Left ventricle myocardium inferior (tissue), 1 donor: ENCODE results near the gene ATXN7L1. TPM values are rescaled to one million over a fixed set of nuclear protein-coding genes. Genes with fewer than 3 reads are reported as not detected.

Experiments used
- DNase-seq: peaks from one replicate; pipeline ENCODE4 v3.0.0-alpha.2; 2020
- H3K27ac ChIP-seq: fragments of 200-600 bp; replicated peaks from 2 replicates; pipeline ENCODE4 v1.8.0; 2021
- H3K27me3 ChIP-seq: fragments of 200-600 bp; 2 replicates; pipeline ENCODE4 v1.8.0; 2021; ENCODE audit warnings: low read depth
- H3K36me3 ChIP-seq: fragments of 200-600 bp; 2 replicates; pipeline ENCODE4 v1.8.0; 2021
- H3K4me1 ChIP-seq: fragments of 200-600 bp; 2 replicates; pipeline ENCODE4 v1.8.0; 2021
- H3K4me3 ChIP-seq: fragments of 200-600 bp; 2 replicates; pipeline ENCODE4 v1.8.0; 2021; ENCODE audit warnings: mild to moderate bottlenecking, moderate library complexity
- H3K9me3 ChIP-seq: fragments of 200-600 bp; replicated peaks from 2 replicates; pipeline ENCODE4 v1.8.0; 2021
- intact Hi-C: fragments of 100-400 bp; cut with micrococcal nuclease; formaldehyde crosslinking; loops from one replicate; pipeline ENCODE4 v1.11.0; 2022
- long read RNA-seq: library from polyadenylated mRNA; unstranded; transcript quantifications from one replicate; pipeline ENCODE4 v2.0.0, GENCODE V29; 2021
- total RNA-seq: library from RNA; stranded (reverse); fragmentation: NEBNext Ultra II Directional; extraction: Animal tissue kit (Norgen Biotek cat#: 25700); gene quantifications from one replicate; pipeline ENCODE4 v1.2.1, GENCODE V29; 2021
- TF ChIP-seq, protein P1 (sequence below): fragments of 200-600 bp; IDR thresholded peaks from 2 replicates; pipeline ENCODE4 v1.8.0; 2021; ENCODE audit warnings: antibody characterized with exemption, mild to moderate bottlenecking, borderline replicate concordance
- donor health status: DM: no; HTN: yes; CAD: no; lungs with severe emphysema.

ATXN7L1 gene, protein sequence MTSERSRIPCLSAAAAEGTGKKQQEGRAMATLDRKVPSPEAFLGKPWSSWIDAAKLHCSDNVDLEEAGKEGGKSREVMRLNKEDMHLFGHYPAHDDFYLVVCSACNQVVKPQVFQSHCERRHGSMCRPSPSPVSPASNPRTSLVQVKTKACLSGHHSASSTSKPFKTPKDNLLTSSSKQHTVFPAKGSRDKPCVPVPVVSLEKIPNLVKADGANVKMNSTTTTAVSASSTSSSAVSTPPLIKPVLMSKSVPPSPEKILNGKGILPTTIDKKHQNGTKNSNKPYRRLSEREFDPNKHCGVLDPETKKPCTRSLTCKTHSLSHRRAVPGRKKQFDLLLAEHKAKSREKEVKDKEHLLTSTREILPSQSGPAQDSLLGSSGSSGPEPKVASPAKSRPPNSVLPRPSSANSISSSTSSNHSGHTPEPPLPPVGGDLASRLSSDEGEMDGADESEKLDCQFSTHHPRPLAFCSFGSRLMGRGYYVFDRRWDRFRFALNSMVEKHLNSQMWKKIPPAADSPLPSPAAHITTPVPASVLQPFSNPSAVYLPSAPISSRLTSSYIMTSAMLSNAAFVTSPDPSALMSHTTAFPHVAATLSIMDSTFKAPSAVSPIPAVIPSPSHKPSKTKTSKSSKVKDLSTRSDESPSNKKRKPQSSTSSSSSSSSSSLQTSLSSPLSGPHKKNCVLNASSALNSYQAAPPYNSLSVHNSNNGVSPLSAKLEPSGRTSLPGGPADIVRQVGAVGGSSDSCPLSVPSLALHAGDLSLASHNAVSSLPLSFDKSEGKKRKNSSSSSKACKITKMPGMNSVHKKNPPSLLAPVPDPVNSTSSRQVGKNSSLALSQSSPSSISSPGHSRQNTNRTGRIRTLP
- total RNA-seq, result 6.2 TPM
- long read RNA-seq, partial matches to known transcripts, result 0 of 2 reads
- long read RNA-seq, other reads (novel, unspliced or antisense), result 2 of 2 reads

GRCh38 chr7:105876091-105876963 is at the start of gene ATXN7L1:
TSS of gene ATXN7L1 (minus strand) at chr7:105876599. CDS start at chr7:105876558, 41 bp downstream.
- H3K36me3 ChIP-seq, result peaks cover 7% of the 10 kb centered on the region
- no peaks in the 10 kb centered on the region for H3K27me3 ChIP-seq
- TF ChIP-seq, protein P1, sequence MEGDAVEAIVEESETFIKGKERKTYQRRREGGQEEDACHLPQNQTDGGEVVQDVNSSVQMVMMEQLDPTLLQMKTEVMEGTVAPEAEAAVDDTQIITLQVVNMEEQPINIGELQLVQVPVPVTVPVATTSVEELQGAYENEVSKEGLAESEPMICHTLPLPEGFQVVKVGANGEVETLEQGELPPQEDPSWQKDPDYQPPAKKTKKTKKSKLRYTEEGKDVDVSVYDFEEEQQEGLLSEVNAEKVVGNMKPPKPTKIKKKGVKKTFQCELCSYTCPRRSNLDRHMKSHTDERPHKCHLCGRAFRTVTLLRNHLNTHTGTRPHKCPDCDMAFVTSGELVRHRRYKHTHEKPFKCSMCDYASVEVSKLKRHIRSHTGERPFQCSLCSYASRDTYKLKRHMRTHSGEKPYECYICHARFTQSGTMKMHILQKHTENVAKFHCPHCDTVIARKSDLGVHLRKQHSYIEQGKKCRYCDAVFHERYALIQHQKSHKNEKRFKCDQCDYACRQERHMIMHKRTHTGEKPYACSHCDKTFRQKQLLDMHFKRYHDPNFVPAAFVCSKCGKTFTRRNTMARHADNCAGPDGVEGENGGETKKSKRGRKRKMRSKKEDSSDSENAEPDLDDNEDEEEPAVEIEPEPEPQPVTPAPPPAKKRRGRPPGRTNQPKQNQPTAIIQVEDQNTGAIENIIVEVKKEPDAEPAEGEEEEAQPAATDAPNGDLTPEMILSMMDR, result peak; percentile 71
- peak within 1 kb of the TSS; percentile 80 for H3K27ac ChIP-seq
- peak; percentile 94 for DNase-seq
- H3K4me3 ChIP-seq, result peak within 1 kb of the TSS; percentile 90
- H3K4me1 ChIP-seq, result peaks cover 43% of the 10 kb centered on the region
- H3K9me3 ChIP-seq, result no peaks in the 10 kb centered on the region
- intact Hi-C loops, result loop anchor here (10.0 kb wide), 1 partner anchor 112 kb away; no protein-coding TSS in a partner anchor

DNA sequence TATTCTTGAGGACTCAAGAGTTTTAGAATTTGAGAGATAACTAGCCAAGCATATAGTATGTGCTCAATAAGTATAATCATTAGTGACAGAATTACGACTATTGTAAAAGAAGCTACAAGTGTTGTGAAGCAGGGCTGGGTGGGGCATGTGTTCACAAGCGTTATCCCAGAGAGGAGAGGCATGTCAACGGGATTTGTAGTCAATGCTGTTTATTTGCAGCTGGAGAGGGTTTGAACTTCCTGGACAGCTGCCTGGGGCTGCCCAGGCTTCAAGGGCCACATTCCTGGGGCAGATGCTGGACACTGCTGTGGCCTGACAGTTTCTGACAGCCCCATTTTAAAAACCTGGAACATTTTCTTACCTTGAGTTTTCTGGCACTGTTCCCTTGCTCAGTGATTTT is 49.7 kb upstream of the ATXN7L1 start:
- H3K36me3 ChIP-seq, result peaks cover 10% of the 10 kb centered on the region
- TF ChIP-seq, protein P1, result no peak
- DNase-seq, result no peak
- no peaks in the 10 kb centered on the region for H3K4me1 ChIP-seq
- peaks cover 21% of the 10 kb centered on the region for H3K9me3 ChIP-seq
- H3K27me3 ChIP-seq, result no peaks in the 10 kb centered on the region
- H3K4me3 ChIP-seq, result no peak overlapping the region
- intact Hi-C loops, result no loop called here
- H3K27ac ChIP-seq, result no peak overlapping the region

DNA sequence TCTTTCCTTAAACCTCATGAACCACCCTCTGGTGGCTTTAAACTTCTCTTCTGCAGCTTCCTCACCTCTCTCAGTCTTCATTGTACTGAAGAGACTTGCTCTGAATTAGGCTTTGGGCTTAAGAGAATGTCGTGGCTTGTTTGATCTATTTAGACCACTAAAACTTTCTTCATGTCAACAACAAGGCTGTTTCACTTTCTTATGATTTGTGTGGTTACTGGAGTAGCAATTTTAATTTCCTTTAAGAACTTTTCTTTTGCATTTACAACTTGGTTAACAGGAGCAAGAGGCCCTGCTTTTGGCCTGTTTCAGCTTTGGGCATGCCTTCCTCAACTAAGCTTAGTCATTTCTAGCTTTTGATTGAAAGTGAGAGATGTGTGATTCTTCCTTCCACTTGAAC is 48.5 kb upstream of the ATXN7L1 start:
- TF ChIP-seq, protein P1, result no peak
- Histone ChIP-seq H3K36me3 (peaks cover 10% of the 10 kb centered on the region), H3K27ac (no peak overlapping the region), H3K4me3 (no peak overlapping the region), H3K27me3 (no peaks in the 10 kb centered on the region), H3K9me3 (peaks cover 21% of the 10 kb centered on the region), H3K4me1 (no peaks in the 10 kb centered on the region)
- no peak for DNase-seq
- intact Hi-C loops, result no loop called here

- no peak overlapping the region for H3K27ac ChIP-seq
Observed at GRCh38 chr7:105920766-105921165, 44.4 kb upstream of the ATXN7L1 start.

More at GRCh38 chr7:105920766-105921165, 44.4 kb upstream of the ATXN7L1 start:
- DNase-seq, result no peak
- intact Hi-C loops, result no loop called here
- no peaks in the 10 kb centered on the region for H3K4me1 ChIP-seq
- TF ChIP-seq, protein P1, result no peak
- no peaks in the 10 kb centered on the region for H3K27me3 ChIP-seq
- H3K4me3 ChIP-seq, result no peak overlapping the region
- H3K9me3 ChIP-seq, result peaks cover 21% of the 10 kb centered on the region
- H3K36me3 ChIP-seq, result peaks cover 10% of the 10 kb centered on the region
